GM12878 (cell line): ENCODE measurements around the gene MRPL27. TPM values are rescaled to one million over a fixed set of nuclear protein-coding genes. Genes with fewer than 3 reads are reported as not detected.

Source experiments
- ATAC-seq: fragments of 200-7000 bp; cut with Tn5 transposase; 3 replicates; pipeline ENCODE4 v1.9.1; 2020; ENCODE audit warnings: mild to moderate bottlenecking, moderate library complexity
- BruUV-seq: library from RNA; stranded (reverse); fragments of 400-500 nt; replicated peaks from 2 replicates; lab custom pipeline; 2021; lab: Mats Ljungman, UMichigan
- CTCF ChIA-PET: fragments of 300-600 bp; sonication (Branson Sonifier 250); formaldehyde crosslinking; extraction: SDS; loops from one replicate; lab custom pipeline; 2021; ENCODE audit warnings: inconsistent platforms; lab: Yijun Ruan, JAX
- POLR2A ChIA-PET: fragments of 350-600 bp; formaldehyde crosslinking; extraction: SDS; loops from one replicate; lab custom pipeline; 2021; ENCODE audit warnings: inconsistent platforms; lab: Charles Lee
- RAD21 ChIA-PET: fragments of 300-600 bp; sonication (Branson Sonifier 250); formaldehyde crosslinking; loops from one replicate; lab custom pipeline; 2023; ENCODE audit warnings: antibody characterized with exemption; ENCODE audit not compliant: unreplicated experiment; lab: Charles Lee
- SMC1A ChIA-PET: fragments of 300-600 bp; sonication (Branson Sonifier 250); formaldehyde crosslinking; loops from one replicate; lab custom pipeline; 2023; ENCODE audit not compliant: unreplicated experiment, uncharacterized antibody; lab: Charles Lee
- DNase-seq: peaks from one replicate; pipeline ENCODE4 v3.0.0-alpha.2; 2011; ENCODE audit warnings: low read depth, low spot score
- FAIRE-seq: peaks from 3 replicates; lab custom pipeline; 2011; peaks lifted over from hg19 to GRCh38; lab: Jason Lieb, UNC
- H2AFZ ChIP-seq: 2 replicates; pipeline ENCODE4 v1.6.0; 2011; ENCODE audit warnings: low read depth, low read length, control low read depth; ENCODE audit not compliant: control insufficient read depth
- H3K27ac ChIP-seq: 2 replicates; pipeline ENCODE4 v1.5.1; 2011; ENCODE audit warnings: control low read depth; ENCODE audit not compliant: control insufficient read depth, insufficient read depth
- H3K27me3 ChIP-seq, 2 experiments: replicated peaks in 1 of 2; 2 replicates each; pipeline versions ENCODE4 v1.6.0 to v1.6.1; 2011; ENCODE audit warnings: low read length in 1 of 2; ENCODE audit not compliant: control insufficient read depth in 2 of 2, insufficient read depth in 2 of 2
- H3K36me3 ChIP-seq, 2 experiments: 2 replicates each; pipeline ENCODE4 v1.5.1; 2011; ENCODE audit warnings: low read length in 1 of 2; ENCODE audit not compliant: control insufficient read depth in 2 of 2, insufficient read depth in 2 of 2
- H3K4me1 ChIP-seq: 2 replicates; pipeline ENCODE4 v1.6.1; 2011; ENCODE audit warnings: mild to moderate bottlenecking, low read length, moderate library complexity, mixed read lengths; ENCODE audit not compliant: control insufficient read depth, insufficient read depth
- H3K4me2 ChIP-seq: 2 replicates; pipeline ENCODE4 v1.6.0; 2011; ENCODE audit warnings: control low read depth; ENCODE audit not compliant: control insufficient read depth, insufficient read depth
- H3K4me3 ChIP-seq: fragments of 200-600 bp; sonication (generic); 2 replicates; pipeline ENCODE4 v1.5.1; 2016
- H3K79me2 ChIP-seq: 2 replicates; pipeline ENCODE4 v1.6.0; 2011; ENCODE audit warnings: low read length; ENCODE audit not compliant: control insufficient read depth, insufficient read depth
- H3K9ac ChIP-seq: 2 replicates; pipeline ENCODE4 v1.8.0; 2011; ENCODE audit warnings: low read length, control low read depth, mixed read lengths; ENCODE audit not compliant: control insufficient read depth, insufficient read depth
- H3K9me3 ChIP-seq: replicated peaks from 3 replicates; pipeline ENCODE4 v1.5.1; 2011; ENCODE audit warnings: mild to moderate bottlenecking, low read length; ENCODE audit not compliant: control insufficient read depth, insufficient read depth
- H4K20me1 ChIP-seq: 2 replicates; pipeline ENCODE4 v1.6.0; 2011; ENCODE audit not compliant: control insufficient read depth, insufficient read depth
- BCL11A ChIP-seq: IDR thresholded peaks from 2 replicates; pipeline ENCODE4 v1.6.1; 2011; ENCODE audit warnings: low read depth, low read length
- HDGF ChIP-seq: fragments of 450-650 bp; IDR thresholded peaks from 2 replicates; pipeline ENCODE4 v1.6.1; 2016; ENCODE audit warnings: antibody characterized with exemption
- JUND ChIP-seq: IDR thresholded peaks from 2 replicates; pipeline ENCODE4 v1.6.1; 2012; ENCODE audit warnings: low read depth, mild to moderate bottlenecking, low read length, improper control_type of control experiment, moderate library complexity
- NBN ChIP-seq: fragments of 450-650 bp; IDR thresholded peaks from 2 replicates; pipeline ENCODE4 v1.6.1; 2016
- PAX5 ChIP-seq: IDR thresholded peaks from 2 replicates; pipeline ENCODE4 v1.6.1; 2011; ENCODE audit warnings: low read depth, low read length, borderline replicate concordance
- RB1 ChIP-seq: fragments of 450-650 bp; formaldehyde crosslinking; IDR thresholded peaks from 2 replicates; pipeline ENCODE4 v1.6.1; 2017; ENCODE audit warnings: mild to moderate bottlenecking, borderline replicate concordance
- TARDBP ChIP-seq: IDR thresholded peaks from 2 replicates; pipeline ENCODE4 v1.6.1; 2016; ENCODE audit warnings: borderline replicate concordance
- ZBED1 ChIP-seq: IDR thresholded peaks from 2 replicates; pipeline ENCODE4 v1.6.1; 2016; ENCODE audit warnings: borderline replicate concordance
- ZNF207 ChIP-seq: fragments of 450-650 bp; IDR thresholded peaks from 2 replicates; pipeline ENCODE4 v1.6.1; 2014; ENCODE audit warnings: antibody characterized with exemption, mild to moderate bottlenecking, borderline replicate concordance
- WGBS: methylation state at CpG from one replicate; pipeline ENCODE4 v1.1.6; 2016; ENCODE audit warnings: low lambda C conversion rate; ENCODE audit not compliant: insufficient replicate concordance, insufficient coverage; ENCODE audit errors: missing lambda C conversion rate; 5-methylcytosine and 5-hydroxymethylcytosine counted together
- in situ Hi-C: fragments of 300-500 bp; cut with MboI; formaldehyde crosslinking; loops from 9 replicates; pipeline ENCODE4 v1.14.3; 2018; ENCODE audit warnings: mixed read lengths
- intact Hi-C: fragments of 100-400 bp; cut with micrococcal nuclease; formaldehyde crosslinking; loops from one replicate; pipeline ENCODE4 v1.14.2; 2022; ENCODE audit not compliant: unreplicated experiment
- polyA plus RNA-seq, 11 experiments: library from polyadenylated mRNA; depleted of rRNA in 4 of 11; unstranded in 6 of 11; stranded (reverse) in 5 of 11; fragments of >200 nt; fragmentation: Nextera tagmentation in 4 of 11; fragmentation: Illumina TruSeq in 1 of 11; extraction: Ambion mirVana in 4 of 11; extraction: Trizol in 1 of 11; gene quantifications; 1 replicate in 1 of 11; 2 replicates in 10 of 11; pipeline versions ENCODE4 v1.2.1 to v1.2.3, GENCODE V29; 2011 to 2016; ENCODE audit warnings: inconsistent platforms in 2 of 11, missing spikeins in 2 of 11, low read depth in 1 of 11
- total RNA-seq, 4 experiments: library from RNA; depleted of rRNA in 3 of 4; stranded (reverse); fragments of >200 nt in 3 of 4; fragmentation: Illumina TruSeq in 1 of 4; extraction: Trizol in 1 of 4; gene quantifications; 2 replicates each; pipeline versions ENCODE4 v1.2.1 to v1.2.3, GENCODE V29; 2013 to 2021
- TF ChIP-seq, protein P1 (sequence below): fragments of 450-650 bp; IDR thresholded peaks from 2 replicates; pipeline ENCODE4 v1.6.1; 2017; ENCODE audit warnings: low read depth, mild to moderate bottlenecking, moderate library complexity
- TF ChIP-seq, protein P2 (sequence below): fragments of 450-650 bp; IDR thresholded peaks from 2 replicates; pipeline ENCODE4 v1.6.1; 2017; ENCODE audit warnings: antibody characterized with exemption, mild to moderate bottlenecking, moderate library complexity
- TF ChIP-seq, protein P3 (sequence below): IDR thresholded peaks from 2 replicates; pipeline ENCODE4 v1.6.1; 2011; ENCODE audit warnings: borderline replicate concordance, low read depth, mild to moderate bottlenecking, moderate library complexity, low read length; ENCODE audit not compliant: insufficient read depth, poor library complexity, severe bottlenecking
- TF ChIP-seq, protein P4 (sequence below): fragments of 450-650 bp; IDR thresholded peaks from 2 replicates; pipeline ENCODE4 v1.6.1; 2017; ENCODE audit warnings: mild to moderate bottlenecking

MRPL27 gene
- total and polyA plus RNA-seq, 10 of the 15 experiments (the other 5 are each of a cell fraction or from before 2014, with no cell fraction given) = 83.0 to 390 (median 131) TPM

DNA sequence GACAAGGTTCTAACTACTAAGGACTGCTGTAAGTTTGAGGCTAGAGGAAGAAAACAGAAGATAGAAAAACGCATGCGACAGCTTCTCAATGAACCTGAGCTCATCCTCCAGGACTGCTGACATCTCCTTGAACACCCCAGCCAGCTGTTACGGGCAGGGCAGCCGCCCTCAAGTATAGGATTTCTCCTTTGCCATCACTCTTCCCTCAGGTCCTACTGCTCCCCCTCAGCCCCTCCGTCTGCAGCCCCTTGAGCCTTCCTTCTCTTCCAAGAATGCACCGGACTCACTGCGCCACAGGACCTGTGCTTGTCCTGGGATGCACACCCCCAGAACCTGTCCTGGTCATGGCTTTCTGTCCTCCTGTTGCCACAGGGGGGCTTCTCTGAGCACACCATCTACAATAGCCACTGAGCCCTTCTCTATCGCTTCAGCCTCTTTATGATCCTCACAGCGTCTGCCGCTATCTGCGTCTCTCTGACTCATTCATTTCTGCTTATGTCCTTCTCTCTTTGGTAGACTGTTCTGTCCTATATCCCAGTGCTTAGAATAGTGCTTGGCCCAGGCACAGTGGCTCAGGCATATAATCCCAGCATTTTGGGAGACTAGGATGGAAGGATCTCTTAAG is 42.7 kb downstream of the MRPL27 start:
- in situ Hi-C loops (no loop called here), intact Hi-C loops (no loop called here)
- POLR2A ChIA-PET = no interaction called here

More for the DNA sequence above, 42.7 kb downstream of the MRPL27 start:
- FAIRE-seq (no peak), ATAC-seq (no peak), DNase-seq (no peak)
- peaks cover 3% of the 10 kb centered on the region for H3K4me1 ChIP-seq
- no peaks in the 10 kb centered on the region for H3K9me3 ChIP-seq
- CTCF ChIA-PET = interaction anchor here (0.7 to 8.0 kb wide), 9 partner anchors 9 to 298 kb away, joined by 3 to 72 read pairs (median 5); partner anchors contain the start of gene COL1A1
- BruUV-seq = no TSS peak
- H3K79me2 ChIP-seq = no peaks in the 10 kb centered on the region
- no peaks in the 10 kb centered on the region for H3K27me3 ChIP-seq
- no peak overlapping the region for H3K9ac ChIP-seq
- H3K36me3 ChIP-seq = no peaks in the 10 kb centered on the region
- SMC1A ChIA-PET = interaction anchor here (0.5 to 3.0 kb wide), 8 partner anchors 9 to 585 kb away, joined by 3 to 11 read pairs (median 4); no protein-coding TSS in a partner anchor
- no peaks in the 10 kb centered on the region for H4K20me1 ChIP-seq
- no peak overlapping the region for H3K4me2 ChIP-seq
- 57% methylated on average over 11 of the region's 11 CpGs for WGBS
- no peak overlapping the region for H2AFZ ChIP-seq
- H3K4me3 ChIP-seq = no peak overlapping the region
- no peak overlapping the region for H3K27ac ChIP-seq
- TF ChIP-seq JUND (no peak), HDGF (no peak), ZNF207 (no peak), NBN (no peak), BCL11A (no peak), PAX5 (no peak), TARDBP (no peak), RB1 (no peak), ZBED1 (no peak)
- TF ChIP-seq, protein P1, sequence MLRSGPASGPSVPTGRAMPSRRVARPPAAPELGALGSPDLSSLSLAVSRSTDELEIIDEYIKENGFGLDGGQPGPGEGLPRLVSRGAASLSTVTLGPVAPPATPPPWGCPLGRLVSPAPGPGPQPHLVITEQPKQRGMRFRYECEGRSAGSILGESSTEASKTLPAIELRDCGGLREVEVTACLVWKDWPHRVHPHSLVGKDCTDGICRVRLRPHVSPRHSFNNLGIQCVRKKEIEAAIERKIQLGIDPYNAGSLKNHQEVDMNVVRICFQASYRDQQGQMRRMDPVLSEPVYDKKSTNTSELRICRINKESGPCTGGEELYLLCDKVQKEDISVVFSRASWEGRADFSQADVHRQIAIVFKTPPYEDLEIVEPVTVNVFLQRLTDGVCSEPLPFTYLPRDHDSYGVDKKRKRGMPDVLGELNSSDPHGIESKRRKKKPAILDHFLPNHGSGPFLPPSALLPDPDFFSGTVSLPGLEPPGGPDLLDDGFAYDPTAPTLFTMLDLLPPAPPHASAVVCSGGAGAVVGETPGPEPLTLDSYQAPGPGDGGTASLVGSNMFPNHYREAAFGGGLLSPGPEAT = no peak
- TF ChIP-seq, protein P2, sequence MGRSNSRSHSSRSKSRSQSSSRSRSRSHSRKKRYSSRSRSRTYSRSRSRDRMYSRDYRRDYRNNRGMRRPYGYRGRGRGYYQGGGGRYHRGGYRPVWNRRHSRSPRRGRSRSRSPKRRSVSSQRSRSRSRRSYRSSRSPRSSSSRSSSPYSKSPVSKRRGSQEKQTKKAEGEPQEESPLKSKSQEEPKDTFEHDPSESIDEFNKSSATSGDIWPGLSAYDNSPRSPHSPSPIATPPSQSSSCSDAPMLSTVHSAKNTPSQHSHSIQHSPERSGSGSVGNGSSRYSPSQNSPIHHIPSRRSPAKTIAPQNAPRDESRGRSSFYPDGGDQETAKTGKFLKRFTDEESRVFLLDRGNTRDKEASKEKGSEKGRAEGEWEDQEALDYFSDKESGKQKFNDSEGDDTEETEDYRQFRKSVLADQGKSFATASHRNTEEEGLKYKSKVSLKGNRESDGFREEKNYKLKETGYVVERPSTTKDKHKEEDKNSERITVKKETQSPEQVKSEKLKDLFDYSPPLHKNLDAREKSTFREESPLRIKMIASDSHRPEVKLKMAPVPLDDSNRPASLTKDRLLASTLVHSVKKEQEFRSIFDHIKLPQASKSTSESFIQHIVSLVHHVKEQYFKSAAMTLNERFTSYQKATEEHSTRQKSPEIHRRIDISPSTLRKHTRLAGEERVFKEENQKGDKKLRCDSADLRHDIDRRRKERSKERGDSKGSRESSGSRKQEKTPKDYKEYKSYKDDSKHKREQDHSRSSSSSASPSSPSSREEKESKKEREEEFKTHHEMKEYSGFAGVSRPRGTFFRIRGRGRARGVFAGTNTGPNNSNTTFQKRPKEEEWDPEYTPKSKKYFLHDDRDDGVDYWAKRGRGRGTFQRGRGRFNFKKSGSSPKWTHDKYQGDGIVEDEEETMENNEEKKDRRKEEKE = no peak
- TF ChIP-seq, protein P3, sequence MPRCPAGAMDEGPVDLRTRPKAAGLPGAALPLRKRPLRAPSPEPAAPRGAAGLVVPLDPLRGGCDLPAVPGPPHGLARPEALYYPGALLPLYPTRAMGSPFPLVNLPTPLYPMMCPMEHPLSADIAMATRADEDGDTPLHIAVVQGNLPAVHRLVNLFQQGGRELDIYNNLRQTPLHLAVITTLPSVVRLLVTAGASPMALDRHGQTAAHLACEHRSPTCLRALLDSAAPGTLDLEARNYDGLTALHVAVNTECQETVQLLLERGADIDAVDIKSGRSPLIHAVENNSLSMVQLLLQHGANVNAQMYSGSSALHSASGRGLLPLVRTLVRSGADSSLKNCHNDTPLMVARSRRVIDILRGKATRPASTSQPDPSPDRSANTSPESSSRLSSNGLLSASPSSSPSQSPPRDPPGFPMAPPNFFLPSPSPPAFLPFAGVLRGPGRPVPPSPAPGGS = no peak
- TF ChIP-seq, protein P4, sequence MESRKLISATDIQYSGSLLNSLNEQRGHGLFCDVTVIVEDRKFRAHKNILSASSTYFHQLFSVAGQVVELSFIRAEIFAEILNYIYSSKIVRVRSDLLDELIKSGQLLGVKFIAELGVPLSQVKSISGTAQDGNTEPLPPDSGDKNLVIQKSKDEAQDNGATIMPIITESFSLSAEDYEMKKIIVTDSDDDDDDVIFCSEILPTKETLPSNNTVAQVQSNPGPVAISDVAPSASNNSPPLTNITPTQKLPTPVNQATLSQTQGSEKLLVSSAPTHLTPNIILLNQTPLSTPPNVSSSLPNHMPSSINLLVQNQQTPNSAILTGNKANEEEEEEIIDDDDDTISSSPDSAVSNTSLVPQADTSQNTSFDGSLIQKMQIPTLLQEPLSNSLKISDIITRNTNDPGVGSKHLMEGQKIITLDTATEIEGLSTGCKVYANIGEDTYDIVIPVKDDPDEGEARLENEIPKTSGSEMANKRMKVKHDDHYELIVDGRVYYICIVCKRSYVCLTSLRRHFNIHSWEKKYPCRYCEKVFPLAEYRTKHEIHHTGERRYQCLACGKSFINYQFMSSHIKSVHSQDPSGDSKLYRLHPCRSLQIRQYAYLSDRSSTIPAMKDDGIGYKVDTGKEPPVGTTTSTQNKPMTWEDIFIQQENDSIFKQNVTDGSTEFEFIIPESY = no peak
- RAD21 ChIA-PET = interaction anchor here (0.8 to 3.8 kb wide), 4 partner anchors 12 to 130 kb away, joined by 3 to 17 read pairs (median 4); no protein-coding TSS in a partner anchor
